Measurements from ENCODE around the gene CRHR2.

Gene CRHR2

GRCh38 chr7:30700941-30701340, 18.7 kb upstream of the CRHR2 start:
- DNase-seq (ENCODE audit: low read depth): no peak
- H3K4me3 ChIP-seq (ENCODE audit: low read length): no peak overlapping the region
- TF ChIP-seq, protein P1, sequence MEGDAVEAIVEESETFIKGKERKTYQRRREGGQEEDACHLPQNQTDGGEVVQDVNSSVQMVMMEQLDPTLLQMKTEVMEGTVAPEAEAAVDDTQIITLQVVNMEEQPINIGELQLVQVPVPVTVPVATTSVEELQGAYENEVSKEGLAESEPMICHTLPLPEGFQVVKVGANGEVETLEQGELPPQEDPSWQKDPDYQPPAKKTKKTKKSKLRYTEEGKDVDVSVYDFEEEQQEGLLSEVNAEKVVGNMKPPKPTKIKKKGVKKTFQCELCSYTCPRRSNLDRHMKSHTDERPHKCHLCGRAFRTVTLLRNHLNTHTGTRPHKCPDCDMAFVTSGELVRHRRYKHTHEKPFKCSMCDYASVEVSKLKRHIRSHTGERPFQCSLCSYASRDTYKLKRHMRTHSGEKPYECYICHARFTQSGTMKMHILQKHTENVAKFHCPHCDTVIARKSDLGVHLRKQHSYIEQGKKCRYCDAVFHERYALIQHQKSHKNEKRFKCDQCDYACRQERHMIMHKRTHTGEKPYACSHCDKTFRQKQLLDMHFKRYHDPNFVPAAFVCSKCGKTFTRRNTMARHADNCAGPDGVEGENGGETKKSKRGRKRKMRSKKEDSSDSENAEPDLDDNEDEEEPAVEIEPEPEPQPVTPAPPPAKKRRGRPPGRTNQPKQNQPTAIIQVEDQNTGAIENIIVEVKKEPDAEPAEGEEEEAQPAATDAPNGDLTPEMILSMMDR (conservative IDR thresholded peaks at IDR 0.05; ENCODE audit: low read depth, low read length): no peak

DNA sequence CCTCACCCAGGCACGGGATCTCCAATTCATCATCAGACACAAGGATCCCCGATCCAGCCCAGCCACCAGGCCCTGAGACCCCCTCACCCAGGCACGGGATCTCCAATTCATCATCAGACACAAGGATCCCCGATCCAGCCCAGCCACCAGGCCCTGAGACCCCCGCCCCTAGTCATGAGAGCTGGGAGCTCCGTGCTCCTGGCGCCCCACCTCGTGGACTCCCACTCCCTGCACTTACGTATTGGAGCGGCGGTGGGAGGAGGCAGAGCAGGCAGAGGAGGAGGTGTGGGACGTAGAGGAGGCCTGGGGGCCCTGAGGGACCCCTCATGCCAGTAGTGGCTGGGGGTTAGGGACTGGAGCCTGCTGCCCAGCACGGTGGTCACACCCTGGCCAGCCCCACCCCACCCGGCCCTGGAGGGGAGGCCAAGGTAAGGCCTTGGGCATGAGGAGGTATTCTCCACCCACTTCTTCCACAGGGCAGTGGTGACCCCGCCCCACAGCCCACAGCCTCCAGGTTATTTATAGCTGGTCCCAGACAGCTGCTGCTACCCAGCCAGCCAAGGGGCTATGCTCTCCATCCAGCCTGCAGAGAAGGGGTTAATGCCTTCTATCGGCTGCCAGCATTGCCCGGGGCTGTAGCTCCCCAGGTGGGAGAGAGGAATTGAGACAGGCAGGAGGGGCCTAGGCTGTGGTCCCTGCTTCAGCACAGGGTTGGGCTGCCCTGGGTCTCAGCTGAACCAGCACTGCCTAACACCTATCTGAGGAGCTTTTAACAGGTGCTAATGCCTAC, 17.6 kb upstream of the CRHR2 start:
- no peak for DNase-seq (ENCODE audit: low read depth)
- TF ChIP-seq, protein P1 (conservative IDR thresholded peaks at IDR 0.05; ENCODE audit: low read depth, low read length): no peak

DNA sequence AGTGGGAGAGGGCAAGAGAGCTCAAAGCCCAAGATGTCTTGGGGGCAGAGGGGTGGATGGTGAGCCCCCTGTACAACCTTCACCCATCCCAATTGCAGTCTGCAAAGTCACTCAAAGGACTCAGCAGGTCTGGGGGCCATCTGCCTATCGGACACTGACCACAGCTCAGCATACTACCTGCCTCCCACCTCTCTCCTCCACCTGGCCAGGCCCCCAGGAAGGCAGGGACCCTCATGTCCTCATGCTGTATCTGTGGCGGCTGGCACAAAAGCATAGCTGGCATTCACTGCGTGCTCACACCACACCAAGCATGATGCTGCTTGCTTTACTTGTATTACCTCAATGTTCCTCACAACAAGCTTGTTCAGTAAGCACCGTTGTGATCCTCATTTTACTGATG, 16.2 kb upstream of the CRHR2 start:
- TF ChIP-seq, protein P1 (conservative IDR thresholded peaks at IDR 0.05; ENCODE audit: low read depth, low read length): no peak
- H3K4me3 ChIP-seq (ENCODE audit: low read length): no peak overlapping the region
- no peak for DNase-seq (ENCODE audit: low read depth)

More for the DNA sequence above, 17.6 kb upstream of the CRHR2 start:
- H3K4me3 ChIP-seq (ENCODE audit: low read length): no peak overlapping the region

- DNase-seq (ENCODE audit: low read depth): no peak
- TF ChIP-seq, protein P1 (conservative IDR thresholded peaks at IDR 0.05; ENCODE audit: low read depth, low read length): no peak
- H3K4me3 ChIP-seq (ENCODE audit: low read length): no peak overlapping the region
These were observed 15.6 kb upstream of the CRHR2 start for GRCh38 chr7:30697719-30698460.

GRCh38 chr7:30694774-30695721, 12.8 kb upstream of the CRHR2 start:
- TF ChIP-seq, protein P1 (conservative IDR thresholded peaks at IDR 0.05; ENCODE audit: low read depth, low read length): no peak
- no peak for DNase-seq (ENCODE audit: low read depth)

DNA sequence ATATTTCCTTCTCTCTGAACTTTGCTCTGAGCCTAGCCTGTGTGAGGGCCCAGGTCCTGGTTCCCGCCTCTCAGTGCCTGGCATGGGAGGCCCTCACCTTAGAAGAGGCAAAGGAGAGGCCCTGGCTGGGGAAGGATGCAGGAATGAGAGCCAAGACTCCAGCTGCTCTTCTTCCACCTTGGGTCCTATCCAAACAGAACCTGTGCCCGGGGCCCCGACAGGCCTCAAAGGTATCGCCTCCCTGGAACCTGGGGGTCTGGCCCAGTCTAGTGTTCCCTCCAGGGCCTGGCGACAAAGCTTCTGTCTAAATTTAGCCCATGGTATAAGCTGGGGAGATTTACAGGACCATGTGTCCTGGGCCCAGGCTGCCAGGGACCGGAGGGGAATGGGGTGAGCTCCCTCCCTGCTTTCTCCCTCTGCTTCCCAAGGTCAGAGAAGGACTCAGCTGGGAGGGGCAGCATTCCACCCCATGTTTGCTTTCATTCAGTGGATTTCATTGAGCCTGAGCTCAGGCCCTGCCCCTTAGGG, 12.0 kb upstream of the CRHR2 start:
- TF ChIP-seq, protein P1 (conservative IDR thresholded peaks at IDR 0.05; ENCODE audit: low read depth, low read length): no peak
- H3K4me3 ChIP-seq (ENCODE audit: low read length): no peak overlapping the region
- no peak for DNase-seq (ENCODE audit: low read depth)

More at GRCh38 chr7:30694774-30695721, 12.8 kb upstream of the CRHR2 start:
- H3K4me3 ChIP-seq (ENCODE audit: low read length): no peak overlapping the region

All from retinal pigment epithelial cell (primary cell).